H1 (cell line): ENCODE results near the gene ZIC5. TPM values are rescaled to one million over a fixed set of nuclear protein-coding genes. Genes with fewer than 3 reads are reported as not detected.

ENCODE experiments used
- CTCF ChIA-PET: fragments of 300-600 bp; sonication (Branson Sonifier 250); formaldehyde crosslinking; loops from one replicate; lab custom pipeline; 2021; ENCODE audit not compliant: partially characterized antibody; lab: Charles Lee
- POLR2A ChIA-PET: fragments of 300-600 bp; sonication (Branson Sonifier 250); formaldehyde crosslinking; loops from one replicate; lab custom pipeline; 2021; ENCODE audit warnings: inconsistent platforms; ENCODE audit not compliant: partially characterized antibody; lab: Charles Lee
- DNase-seq, 2 experiments: peaks; one replicate each; pipeline versions ENCODE4 v3.0.0 to v3.0.0-alpha.2; 2010 to 2022; ENCODE audit warnings: low spot score in 2 of 2, low read depth in 1 of 2, mixed read lengths in 1 of 2
- FAIRE-seq: peaks from 2 replicates; lab custom pipeline; 2011; peaks lifted over from hg19 to GRCh38; lab: Jason Lieb, UNC
- H2AFZ ChIP-seq: 2 replicates; pipeline ENCODE4 v1.8.1; 2012; ENCODE audit warnings: low read length, inconsistent platforms
- H2AK5ac ChIP-seq: 2 replicates; pipeline ENCODE4 v1.6.1; 2013; ENCODE audit warnings: low read depth, low read length
- H2BK120ac ChIP-seq: replicated peaks from 2 replicates; pipeline ENCODE3; 2013; ENCODE audit warnings: low read depth, low read length, inconsistent platforms
- H2BK12ac ChIP-seq: 2 replicates; pipeline ENCODE4 v1.6.1; 2013; ENCODE audit warnings: low read depth, low read length
- H2BK15ac ChIP-seq: 2 replicates; pipeline ENCODE4 v1.6.1; 2013; ENCODE audit warnings: low read length
- H2BK20ac ChIP-seq: 2 replicates; pipeline ENCODE4 v1.6.1; 2013; ENCODE audit warnings: low read length
- H2BK5ac ChIP-seq: 2 replicates; pipeline ENCODE4 v1.6.1; 2013; ENCODE audit warnings: low read depth, low read length
- H3K14ac ChIP-seq: 2 replicates; pipeline ENCODE4 v1.6.1; 2013; ENCODE audit warnings: inconsistent platforms; ENCODE audit not compliant: insufficient read length
- H3K18ac ChIP-seq: 2 replicates; pipeline ENCODE4 v1.6.1; 2013; ENCODE audit warnings: low read length; ENCODE audit errors: extremely low read depth
- H3K23ac ChIP-seq: 2 replicates; pipeline ENCODE4 v1.6.1; 2013; ENCODE audit warnings: inconsistent platforms; ENCODE audit not compliant: insufficient read length
- H3K23me2 ChIP-seq: 2 replicates; pipeline ENCODE4 v1.6.1; 2013; ENCODE audit warnings: low read depth, low read length
- H3K27ac ChIP-seq: 2 replicates; pipeline ENCODE4 v1.6.1; 2011; ENCODE audit warnings: low read depth, low read length, inconsistent platforms
- H3K27me3 ChIP-seq, 4 experiments: replicated peaks in 1 of 4; 1 replicate in 1 of 4; 2 replicates in 3 of 4; pipeline versions ENCODE4 v1.6.1 to v1.8.1; 2011 to 2013; ENCODE audit warnings: low read length in 3 of 4, mild to moderate bottlenecking in 3 of 4, inconsistent platforms in 2 of 4, mixed read lengths in 2 of 4, moderate library complexity in 1 of 4; ENCODE audit not compliant: control insufficient read depth in 3 of 4, insufficient read depth in 3 of 4; ENCODE audit errors: extremely low read depth in 1 of 4
- H3K36me3 ChIP-seq, 4 experiments: 2 replicates each; pipeline versions ENCODE4 v1.6.1 to v1.8.1; 2011 to 2013; ENCODE audit warnings: mild to moderate bottlenecking in 4 of 4, low read length in 3 of 4, moderate library complexity in 2 of 4, control low read depth in 1 of 4, inconsistent platforms in 1 of 4; ENCODE audit not compliant: insufficient read depth in 4 of 4, control insufficient read depth in 2 of 4
- H3K4ac ChIP-seq: replicated peaks from 2 replicates; pipeline ENCODE3; 2013; ENCODE audit warnings: low read length, low read depth, mixed read lengths, inconsistent platforms; ENCODE audit not compliant: insufficient read length
- H3K4me1 ChIP-seq, 4 experiments: replicated peaks in 1 of 4; 1 replicate in 1 of 4; 2 replicates in 3 of 4; pipeline versions ENCODE4 v1.6.1 to v1.8.1; 2011 to 2013; ENCODE audit warnings: low read length in 3 of 4, inconsistent platforms in 2 of 4, mixed read lengths in 1 of 4; ENCODE audit not compliant: insufficient read depth in 4 of 4, control insufficient read depth in 3 of 4
- H3K4me2 ChIP-seq, 2 experiments: 2 replicates each; pipeline versions ENCODE4 v1.6.1 to v1.8.1; 2011 to 2013; ENCODE audit warnings: low read depth in 2 of 2, low read length in 2 of 2, control low read depth in 1 of 2, inconsistent platforms in 1 of 2, mild to moderate bottlenecking in 1 of 2; ENCODE audit not compliant: insufficient read depth in 1 of 2
- H3K4me3 ChIP-seq, 4 experiments: fragments of 200-600, 300-600 bp in 1 of 4; sonication (generic), shearing (Covaris generic), sonication (Bioruptor Twin) in 1 of 4; 2 replicates each; pipeline versions ENCODE4 v1.5.1 to v1.8.1; 2011 to 2016; ENCODE audit warnings: low read length in 4 of 4, low read depth in 3 of 4, control low read depth in 2 of 4, inconsistent platforms in 2 of 4, mild to moderate bottlenecking in 2 of 4, mixed read lengths in 1 of 4, moderate library complexity in 1 of 4; ENCODE audit not compliant: insufficient read depth in 2 of 4; ENCODE audit errors: extremely low read depth in 1 of 4
- H3K56ac ChIP-seq: replicated peaks from 2 replicates; pipeline ENCODE3; 2013; ENCODE audit warnings: low read depth, mild to moderate bottlenecking, mixed read lengths, low read length, inconsistent platforms; ENCODE audit not compliant: insufficient read length
- H3K79me1 ChIP-seq: 2 replicates; pipeline ENCODE4 v1.6.1; 2013; ENCODE audit warnings: low read depth, low read length, control low read depth
- H3K79me2 ChIP-seq, 2 experiments: 2 replicates each; pipeline versions ENCODE4 v1.6.1 to v1.8.1; 2012 to 2013; ENCODE audit warnings: low read length in 2 of 2, mild to moderate bottlenecking in 2 of 2, inconsistent platforms in 1 of 2; ENCODE audit not compliant: insufficient read depth in 2 of 2, control insufficient read depth in 1 of 2
- H3K9ac ChIP-seq, 4 experiments: replicated peaks in 1 of 4; 1 replicate in 1 of 4; 2 replicates in 3 of 4; pipeline versions ENCODE4 v1.6.1 to v1.8.1; 2011 to 2013; ENCODE audit warnings: low read depth in 3 of 4, low read length in 3 of 4, control low read depth in 2 of 4, mild to moderate bottlenecking in 2 of 4, moderate library complexity in 2 of 4, inconsistent platforms in 1 of 4; ENCODE audit errors: extremely low read depth in 1 of 4
- H3K9me3 ChIP-seq, 2 experiments: 2 replicates each; pipeline versions ENCODE4 v1.6.1 to v1.8.1; 2012 to 2013; ENCODE audit warnings: mild to moderate bottlenecking in 2 of 2, moderate library complexity in 2 of 2, control low read depth in 1 of 2, inconsistent platforms in 1 of 2, low read depth in 1 of 2, low read length in 1 of 2, mixed read lengths in 1 of 2; ENCODE audit not compliant: insufficient read depth in 2 of 2
- H4K20me1 ChIP-seq, 2 experiments: replicated peaks in 1 of 2; 2 replicates each; pipeline versions ENCODE3 to v1.8.1; 2011 to 2013; ENCODE audit warnings: inconsistent platforms in 2 of 2, low read length in 2 of 2, mild to moderate bottlenecking in 1 of 2; ENCODE audit not compliant: insufficient read depth in 2 of 2, control insufficient read depth in 1 of 2
- H4K5ac ChIP-seq: 2 replicates; pipeline ENCODE4 v1.6.1; 2013; ENCODE audit warnings: low read length, low read depth, mixed read lengths, inconsistent platforms; ENCODE audit not compliant: insufficient read length
- H4K8ac ChIP-seq: 2 replicates; pipeline ENCODE4 v1.8.0; 2013; ENCODE audit warnings: mild to moderate bottlenecking, moderate library complexity, low read length, inconsistent platforms; ENCODE audit not compliant: insufficient read depth; ENCODE audit errors: extremely low read depth
- H4K91ac ChIP-seq: replicated peaks from 2 replicates; pipeline ENCODE3; 2013; ENCODE audit warnings: low read length, mixed read lengths, inconsistent platforms; ENCODE audit not compliant: insufficient read length
- ASH2L ChIP-seq: fragments of 200-600, 300-600 bp; sonication (generic); IDR thresholded peaks from one replicate; pipeline ENCODE4 v1.7.1; 2017; ENCODE audit warnings: low read length
- BCL11A ChIP-seq, 2 experiments: IDR thresholded peaks; one replicate each; pipeline ENCODE4 v1.6.1; 2011; ENCODE audit warnings: low read depth in 2 of 2, low read length in 2 of 2, mild to moderate bottlenecking in 2 of 2
- BRCA1 ChIP-seq: IDR thresholded peaks from 2 replicates; pipeline ENCODE4 v1.6.1; 2012; ENCODE audit warnings: low read depth, low read length, improper control_type of control experiment
- E2F6 ChIP-seq: IDR thresholded peaks from 2 replicates; pipeline ENCODE4 v1.6.1; 2012; ENCODE audit warnings: inconsistent platforms
- GTF2F1 ChIP-seq: IDR thresholded peaks from 2 replicates; pipeline ENCODE4 v1.6.1; 2012; ENCODE audit warnings: low read depth, low read length, improper control_type of control experiment, borderline replicate concordance
- MAFK ChIP-seq: IDR thresholded peaks from 2 replicates; pipeline ENCODE4 v1.6.1; 2012; ENCODE audit warnings: low read depth, mild to moderate bottlenecking, improper control_type of control experiment, low read length
- NRF1 ChIP-seq: IDR thresholded peaks from 2 replicates; pipeline ENCODE4 v1.6.1; 2011; ENCODE audit warnings: mild to moderate bottlenecking, low read depth, low read length, improper control_type of control experiment
- RNF2 ChIP-seq: fragments of 200-900, 300-1000 bp; sonication (generic); IDR thresholded peaks from 2 replicates; pipeline ENCODE4 v1.7.1; 2016; ENCODE audit warnings: borderline replicate concordance, low read depth, mild to moderate bottlenecking, antibody characterized with exemption, low read length; ENCODE audit not compliant: poor library complexity, severe bottlenecking; ENCODE audit errors: missing control alignments
- SUZ12 ChIP-seq: fragments of 200-600 bp; sonication (generic); IDR thresholded peaks from 2 replicates; pipeline ENCODE4 v1.6.1; 2012; ENCODE audit warnings: mild to moderate bottlenecking, inconsistent platforms, low read length, moderate library complexity, mixed read lengths
- TCF12 ChIP-seq: IDR thresholded peaks from 2 replicates; pipeline ENCODE4 v1.6.1; 2011; ENCODE audit warnings: low read depth, mild to moderate bottlenecking, low read length
- WGBS, 2 experiments: shearing (Covaris generic) in 1 of 2; methylation state at CpG; one replicate each; pipeline versions ENCODE4 v1.1.6 to v1.1.7; 2013 to 2015; ENCODE audit warnings: low lambda C conversion rate in 2 of 2, mixed read lengths in 2 of 2, inconsistent platforms in 1 of 2, low coverage in 1 of 2, missing lambda C conversion rate in 1 of 2; ENCODE audit not compliant: insufficient replicate concordance in 2 of 2, insufficient coverage in 1 of 2, insufficient read length in 1 of 2; ENCODE audit errors: extremely low coverage in 1 of 2, missing lambda C conversion rate in 1 of 2; 5-methylcytosine and 5-hydroxymethylcytosine counted together
- polyA plus RNA-seq, 7 experiments: library from polyadenylated mRNA; depleted of rRNA in 3 of 7; stranded (reverse) in 5 of 7; unstranded in 2 of 7; fragments of >200 nt in 5 of 7; fragments of 200-250 nt in 2 of 7; gene quantifications; 1 replicate in 5 of 7; 2 replicates in 1 of 7; 4 replicates in 1 of 7; pipeline versions ENCODE4 v1.2.1 to v1.2.3, GENCODE V29; 2011 to 2013; ENCODE audit warnings: missing spikeins in 2 of 7, mixed read lengths in 2 of 7
- total RNA-seq: library from RNA; stranded (reverse); fragmentation: NEBNext Ultra II Directional; extraction: Animal tissue kit (Norgen Biotek cat#: 25700); gene quantifications from 2 replicates; pipeline ENCODE4 v1.2.1, GENCODE V29; 2021

Gene ZIC5
- total and polyA plus RNA-seq, 2 of the 8 experiments (the other 6 are each of a cell fraction or from before 2014, with no cell fraction given), result 14.2 to 52.7 TPM

GRCh38 chr13:99995589-99996380 is 24.2 kb upstream of the ZIC5 start:
- no peak overlapping the region for H3K4ac ChIP-seq
- H3K4me1 ChIP-seq, result peaks cover 10 to 31% (median 22%) of the 10 kb centered on the region in 4 experiments
- peak overlapping the region in 3 of 4 experiments; percentile 5 to 65 (median 26); a peak in 3 of 8 replicates for H3K4me3 ChIP-seq
- no peak overlapping the region for H2AFZ ChIP-seq
- no peak overlapping the region for H4K8ac ChIP-seq
- no peaks in the 10 kb centered on the region for H4K20me1 ChIP-seq
- no peaks in the 10 kb centered on the region for H3K79me1 ChIP-seq
- no peak overlapping the region for H2BK15ac ChIP-seq
- H3K14ac ChIP-seq, result no peak overlapping the region
- peak overlapping the region; percentile 77 to 90 for H3K4me2 ChIP-seq
- H3K23me2 ChIP-seq, result peaks cover 21% of the 10 kb centered on the region; the same call in 1 of the 2 replicates
- no peak overlapping the region for H2BK120ac ChIP-seq
- no peak overlapping the region for H4K5ac ChIP-seq
- ChIA-PET POLR2A (interaction anchor here (0.6 to 10.0 kb wide), 5 partner anchors 13 to 33 kb away, joined by 3 to 145 read pairs (median 7); partner anchors contain the start of genes ZIC2 and ZIC5), CTCF (interaction anchor here (1.3 to 1.9 kb wide), 5 partner anchors 9 to 342 kb away, joined by 3 to 7 read pairs (median 4); no protein-coding TSS in a partner anchor)
- no peak overlapping the region for H3K23ac ChIP-seq
- FAIRE-seq (peak; percentile 68), DNase-seq (no peak)
- H3K27ac ChIP-seq, result no peak overlapping the region
- no peak overlapping the region; the same call in 1 of the 2 replicates for H2BK5ac ChIP-seq
- H3K56ac ChIP-seq, result no peak overlapping the region
- H3K36me3 ChIP-seq, result no peaks in the 10 kb centered on the region
- H2BK20ac ChIP-seq, result no peak overlapping the region
- H3K9me3 ChIP-seq, result no peaks in the 10 kb centered on the region
- no peak overlapping the region for H4K91ac ChIP-seq
- no peaks in the 10 kb centered on the region for H3K79me2 ChIP-seq
- peaks cover 7 to 62% (median 39%) of the 10 kb centered on the region in 4 experiments; a peak in 6 of 7 replicates for H3K27me3 ChIP-seq
- TF ChIP-seq E2F6, result no peak
- TF ChIP-seq RNF2, result peak; percentile 84
- TF ChIP-seq BRCA1, result no peak
- peak; percentile 77 for TF ChIP-seq SUZ12
- TF ChIP-seq GTF2F1, result no peak
- TF ChIP-seq MAFK, result 0 out of 2 replicates have a peak, but pooled peaks have one; percentile 10
- peak; percentile 51 for TF ChIP-seq ASH2L
- TF ChIP-seq TCF12, result 0 out of 2 replicates have a peak, but pooled peaks have one; percentile 22
- TF ChIP-seq BCL11A (IDR thresholded peaks at IDR 0.05; ENCODE audit: low read depth in 2 of 2, low read length in 2 of 2), result no peak
- TF ChIP-seq NRF1, result no peak
- H3K18ac ChIP-seq, result no peak overlapping the region
- no peak overlapping the region for H3K9ac ChIP-seq
- H2AK5ac ChIP-seq, result no peak overlapping the region
- H2BK12ac ChIP-seq, result peak overlapping the region; percentile 82; the same call in 1 of the 2 replicates
- 4% methylated on average over 21 of the region's 21 CpGs; no CpG with 5 or more reads in 1 of the 2 experiments for WGBS, 2 experiments
